Mesendoderm (in vitro differentiated cells): ENCODE measurements around the gene KIAA2012.
A peak's percentile ranks its signal among the peaks of the same experiment; 100 is the strongest.

Source experiments
- DNase-seq: peaks from one replicate; pipeline ENCODE4 v3.0.0; 2013
- H2AK5ac ChIP-seq: 2 replicates; pipeline ENCODE4 v1.6.1; 2013; ENCODE audit warnings: low read length, inconsistent platforms
- H2BK120ac ChIP-seq: 2 replicates; pipeline ENCODE4 v1.6.1; 2013; ENCODE audit warnings: low read depth, mild to moderate bottlenecking, low read length, moderate library complexity, mixed read lengths
- H2BK15ac ChIP-seq: replicated peaks from 2 replicates; pipeline ENCODE4 v1.6.1; 2013; ENCODE audit warnings: low read depth, mild to moderate bottlenecking, moderate library complexity
- H2BK5ac ChIP-seq: 2 replicates; pipeline ENCODE4 v1.6.1; 2013; ENCODE audit warnings: low read length, inconsistent platforms
- H3K18ac ChIP-seq: 2 replicates; pipeline ENCODE4 v1.6.1; 2013; ENCODE audit warnings: mild to moderate bottlenecking, low read length, mixed read lengths
- H3K23ac ChIP-seq: one replicate; pipeline ENCODE4 v1.6.1; 2013; ENCODE audit warnings: low read length
- H3K27ac ChIP-seq: 2 replicates; pipeline ENCODE4 v1.5.1; 2013; ENCODE audit warnings: low read depth, mild to moderate bottlenecking, inconsistent platforms, low read length, moderate library complexity
- H3K27me3 ChIP-seq: 2 replicates; pipeline ENCODE4 v1.6.1; 2013; ENCODE audit warnings: low read length, control low read depth, mild to moderate bottlenecking, inconsistent platforms; ENCODE audit not compliant: insufficient read depth, poor library complexity
- H3K36me3 ChIP-seq: 2 replicates; pipeline ENCODE4 v1.6.1; 2013; ENCODE audit warnings: low read length, inconsistent platforms; ENCODE audit not compliant: control insufficient read depth, insufficient read depth
- H3K4ac ChIP-seq: one replicate; pipeline ENCODE4 v1.6.1; 2013; ENCODE audit warnings: low read depth, mild to moderate bottlenecking, low read length, moderate library complexity
- H3K4me1 ChIP-seq: 2 replicates; pipeline ENCODE4 v1.6.1; 2013; ENCODE audit warnings: low read depth, low read length, inconsistent platforms; ENCODE audit not compliant: control insufficient read depth
- H3K4me2 ChIP-seq: 2 replicates; pipeline ENCODE4 v1.6.1; 2013; ENCODE audit warnings: low read length
- H3K4me3 ChIP-seq: 2 replicates; pipeline ENCODE4 v1.5.1; 2013; ENCODE audit warnings: mild to moderate bottlenecking, low read length
- H3K56ac ChIP-seq: one replicate; pipeline ENCODE4 v1.6.1; 2013; ENCODE audit warnings: low read length
- H3K79me1 ChIP-seq: 2 replicates; pipeline ENCODE4 v1.6.1; 2013; ENCODE audit warnings: low read length, inconsistent platforms
- H3K79me2 ChIP-seq: 2 replicates; pipeline ENCODE4 v1.6.1; 2013; ENCODE audit warnings: mild to moderate bottlenecking, low read length; ENCODE audit not compliant: control insufficient read depth, insufficient read depth
- H3K9ac ChIP-seq: 2 replicates; pipeline ENCODE4 v1.6.1; 2013; ENCODE audit warnings: low read length, inconsistent platforms
- H4K5ac ChIP-seq: one replicate; pipeline ENCODE4 v1.6.1; 2013; ENCODE audit warnings: low read length
- H4K8ac ChIP-seq: one replicate; pipeline ENCODE4 v1.6.1; 2013; ENCODE audit warnings: low read depth, mild to moderate bottlenecking, control low read depth, low read length, moderate library complexity
- WGBS: extraction: QIAGEN DNeasy Blood & Tissue Kit; methylation state at CpG from one replicate; pipeline ENCODE4 v1.1.7; 2013; ENCODE audit warnings: low lambda C conversion rate, missing lambda C conversion rate; ENCODE audit not compliant: insufficient coverage; ENCODE audit errors: extremely low coverage; 5-methylcytosine and 5-hydroxymethylcytosine counted together

Gene KIAA2012

DNA sequence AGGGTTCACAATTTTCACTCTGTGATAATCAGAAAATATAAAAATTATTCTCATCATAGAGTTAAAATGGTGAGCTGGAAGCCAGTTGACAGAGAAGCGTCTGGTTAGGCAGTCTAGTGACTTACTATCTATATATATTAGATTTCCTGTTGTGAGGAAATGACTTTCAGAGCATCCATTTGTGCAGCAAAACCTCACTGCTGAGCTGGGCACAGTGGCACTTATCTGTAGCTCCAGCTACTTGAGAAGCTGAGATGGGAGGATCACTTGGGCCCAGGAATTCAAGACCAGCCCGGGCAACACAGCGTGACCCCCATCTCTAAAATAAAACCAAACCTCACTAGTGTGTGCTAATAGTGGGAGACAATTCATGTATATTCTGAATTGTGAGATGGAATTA is 7.2 kb upstream of the KIAA2012 start:
- H3K4me2 ChIP-seq = no peak overlapping the region
- no peak overlapping the region for H3K4ac ChIP-seq
- no peaks in the 10 kb centered on the region for H3K79me1 ChIP-seq
- no CpG with 5 or more reads among the region's 3 CpGs for WGBS
- no peak overlapping the region for H2AK5ac ChIP-seq
- H3K23ac ChIP-seq = no peak overlapping the region
- no peak overlapping the region for H3K9ac ChIP-seq
- no peak overlapping the region for H3K18ac ChIP-seq
- H2BK120ac ChIP-seq = no peak overlapping the region
- H2BK15ac ChIP-seq = no peak overlapping the region
- no peak for DNase-seq
- no peak overlapping the region for H4K8ac ChIP-seq
- H2BK5ac ChIP-seq = no peak overlapping the region
- H3K4me3 ChIP-seq = no peak overlapping the region
- no peak overlapping the region for H4K5ac ChIP-seq
- H3K4me1 ChIP-seq = no peaks in the 10 kb centered on the region
- H3K27ac ChIP-seq = no peak overlapping the region
- H3K56ac ChIP-seq = no peak overlapping the region
- no peaks in the 10 kb centered on the region for H3K27me3 ChIP-seq
- no peaks in the 10 kb centered on the region for H3K79me2 ChIP-seq
- H3K36me3 ChIP-seq = no peaks in the 10 kb centered on the region

DNA sequence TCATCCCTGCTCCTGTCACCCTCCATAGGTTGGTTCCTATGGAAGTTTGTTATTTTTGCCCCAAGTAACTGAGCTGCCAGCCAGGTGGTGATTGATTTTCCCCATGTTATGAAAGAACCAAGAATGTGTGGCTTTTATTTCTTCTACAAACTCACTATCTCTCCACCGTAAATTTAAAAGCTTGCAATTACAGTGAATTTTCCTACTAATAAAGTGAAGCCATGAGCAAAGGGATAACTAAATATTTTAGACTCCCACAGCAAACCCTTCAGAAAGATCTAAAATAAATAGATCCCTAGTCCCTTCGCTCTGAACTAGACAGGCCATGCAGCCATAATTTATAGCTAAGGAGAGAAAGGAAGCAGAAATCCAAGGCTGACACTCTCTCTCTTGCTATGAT is 6.2 kb upstream of the KIAA2012 start:
- H3K4me1 ChIP-seq = no peaks in the 10 kb centered on the region
- H2BK15ac ChIP-seq = no peak overlapping the region
- no peak overlapping the region for H3K4me3 ChIP-seq
- no peak overlapping the region for H3K4me2 ChIP-seq
- H4K5ac ChIP-seq = no peak overlapping the region
- no peak overlapping the region for H4K8ac ChIP-seq
- no peak overlapping the region for H2BK120ac ChIP-seq
- no peaks in the 10 kb centered on the region for H3K36me3 ChIP-seq
- H2AK5ac ChIP-seq = no peak overlapping the region
- no peaks in the 10 kb centered on the region for H3K27me3 ChIP-seq
- no CpG with 5 or more reads among the region's 2 CpGs for WGBS
- H2BK5ac ChIP-seq = no peak overlapping the region
- DNase-seq = no peak
- no peak overlapping the region for H3K56ac ChIP-seq
- H3K4ac ChIP-seq = no peak overlapping the region
- no peak overlapping the region for H3K18ac ChIP-seq
- no peaks in the 10 kb centered on the region for H3K79me2 ChIP-seq
- no peaks in the 10 kb centered on the region for H3K79me1 ChIP-seq
- no peak overlapping the region for H3K9ac ChIP-seq
- H3K23ac ChIP-seq = no peak overlapping the region
- H3K27ac ChIP-seq = no peak overlapping the region

DNA sequence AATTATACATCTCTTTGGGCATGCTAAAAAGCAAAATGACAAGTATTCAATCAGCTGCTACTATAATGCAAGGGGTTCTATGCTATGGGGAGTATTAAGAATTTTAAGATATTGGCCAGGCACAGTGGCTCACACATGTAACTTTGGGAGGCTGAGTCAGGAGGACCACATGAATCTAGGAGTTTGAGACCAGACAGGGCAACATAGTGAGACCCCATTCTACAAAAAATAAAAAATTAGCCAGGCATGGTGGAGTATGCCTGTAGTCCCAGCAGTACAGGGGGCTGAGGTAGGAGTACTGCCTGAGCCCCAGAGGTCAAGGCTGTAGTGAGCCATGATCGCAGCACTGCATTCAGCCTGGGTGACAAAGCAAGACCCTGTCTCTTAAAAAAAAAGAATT is 5.5 kb upstream of the KIAA2012 start:
- Histone ChIP-seq H3K36me3 (no peaks in the 10 kb centered on the region), H3K79me1 (no peaks in the 10 kb centered on the region), H2BK5ac (no peak overlapping the region), H3K18ac (no peak overlapping the region), H2BK120ac (no peak overlapping the region), H3K27me3 (no peaks in the 10 kb centered on the region), H3K27ac (no peak overlapping the region), H2AK5ac (no peak overlapping the region), H3K9ac (no peak overlapping the region), H3K4me1 (no peaks in the 10 kb centered on the region), H3K4ac (no peak overlapping the region), H3K56ac (no peak overlapping the region), H3K79me2 (no peaks in the 10 kb centered on the region), H3K23ac (no peak overlapping the region), H3K4me2 (no peak overlapping the region), H2BK15ac (no peak overlapping the region), H3K4me3 (no peak overlapping the region), H4K8ac (no peak overlapping the region), H4K5ac (no peak overlapping the region)
- DNase-seq = no peak
- no CpG with 5 or more reads among the region's 1 CpG for WGBS

- H3K4ac ChIP-seq = no peak overlapping the region
- H3K79me2 ChIP-seq = no peaks in the 10 kb centered on the region
- no peak overlapping the region for H2BK15ac ChIP-seq
- no peaks in the 10 kb centered on the region for H3K27me3 ChIP-seq
- H2AK5ac ChIP-seq = no peak overlapping the region
- no peaks in the 10 kb centered on the region for H3K4me1 ChIP-seq
- DNase-seq = no peak
- H2BK5ac ChIP-seq = no peak overlapping the region
- no peak overlapping the region for H3K4me2 ChIP-seq
- H3K18ac ChIP-seq = no peak overlapping the region
- H3K79me1 ChIP-seq = no peaks in the 10 kb centered on the region
- H2BK120ac ChIP-seq = no peak overlapping the region
- H3K9ac ChIP-seq = no peak overlapping the region
- no peak overlapping the region for H3K4me3 ChIP-seq
- H3K27ac ChIP-seq = no peak overlapping the region
- H4K8ac ChIP-seq = no peak overlapping the region
- H4K5ac ChIP-seq = no peak overlapping the region
- WGBS = no CpG with 5 or more reads among the region's 11 CpGs
- no peaks in the 10 kb centered on the region for H3K36me3 ChIP-seq
- no peak overlapping the region for H3K23ac ChIP-seq
- H3K56ac ChIP-seq = no peak overlapping the region
Measured at GRCh38 chr2:202069170-202070067, 3.6 kb upstream of the KIAA2012 start.

- no peaks in the 10 kb centered on the region for H3K27me3 ChIP-seq
- H3K9ac ChIP-seq = no peak overlapping the region
- no peak overlapping the region for H2AK5ac ChIP-seq
- H3K4me1 ChIP-seq = no peaks in the 10 kb centered on the region
- no CpG with 5 or more reads among the region's 2 CpGs for WGBS
- no peak overlapping the region for H2BK120ac ChIP-seq
- no peak overlapping the region for H3K18ac ChIP-seq
- H3K79me2 ChIP-seq = no peaks in the 10 kb centered on the region
- no peak overlapping the region for H4K8ac ChIP-seq
- H4K5ac ChIP-seq = no peak overlapping the region
- H3K4ac ChIP-seq = no peak overlapping the region
- H3K23ac ChIP-seq = no peak overlapping the region
- no peak overlapping the region for H3K27ac ChIP-seq
- H2BK15ac ChIP-seq = no peak overlapping the region
- no peak for DNase-seq
- no peak overlapping the region for H2BK5ac ChIP-seq
- no peak overlapping the region for H3K4me3 ChIP-seq
- H3K36me3 ChIP-seq = no peaks in the 10 kb centered on the region
- H3K79me1 ChIP-seq = no peaks in the 10 kb centered on the region
- H3K56ac ChIP-seq = no peak overlapping the region
- H3K4me2 ChIP-seq = no peak overlapping the region
Measured at GRCh38 chr2:202071107-202071506, 1.9 kb upstream of the KIAA2012 start.

DNA sequence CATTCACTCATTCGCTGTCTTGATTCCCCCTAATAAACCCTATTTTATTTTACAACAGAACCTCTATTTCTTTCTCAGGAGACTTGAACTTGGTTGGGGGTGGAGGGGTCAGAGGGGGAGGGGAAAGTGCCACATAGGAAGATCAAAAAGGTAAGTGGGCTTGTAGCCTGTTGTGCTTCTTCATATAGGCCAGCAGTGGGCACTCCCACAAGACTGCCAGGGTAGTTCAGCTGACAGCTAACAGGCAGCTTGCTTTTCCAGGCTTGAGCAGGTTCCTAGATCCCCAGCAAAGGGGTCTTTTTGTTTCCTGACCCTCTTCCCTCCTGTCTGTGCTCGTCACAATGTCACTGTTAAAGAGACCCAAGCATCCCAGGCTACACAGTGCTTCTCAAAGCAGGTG is 829 bp upstream of the KIAA2012 start:
- no peaks in the 10 kb centered on the region for H3K79me1 ChIP-seq
- no peak overlapping the region for H3K27ac ChIP-seq
- no peak overlapping the region for H3K9ac ChIP-seq
- H3K36me3 ChIP-seq = no peaks in the 10 kb centered on the region
- no peak overlapping the region for H2BK120ac ChIP-seq
- H4K5ac ChIP-seq = no peak overlapping the region
- H3K27me3 ChIP-seq = no peaks in the 10 kb centered on the region
- no CpG with 5 or more reads among the region's 2 CpGs for WGBS
- H3K79me2 ChIP-seq = no peaks in the 10 kb centered on the region
- no peak overlapping the region for H3K23ac ChIP-seq
- H2BK5ac ChIP-seq = no peak overlapping the region
- H2AK5ac ChIP-seq = no peak overlapping the region
- no peak overlapping the region for H4K8ac ChIP-seq
- H3K56ac ChIP-seq = no peak overlapping the region
- H3K18ac ChIP-seq = no peak overlapping the region
- no peaks in the 10 kb centered on the region for H3K4me1 ChIP-seq
- no peak overlapping the region for H2BK15ac ChIP-seq
- peak; percentile 78 for DNase-seq
- H3K4me2 ChIP-seq = no peak overlapping the region
- H3K4me3 ChIP-seq = no peak overlapping the region
- H3K4ac ChIP-seq = no peak overlapping the region
